ENCODE measurements around the gene MLEC. TPM values are rescaled to one million over a fixed set of nuclear protein-coding genes. Genes with fewer than 3 reads are reported as not detected.

Gene MLEC
- polyA plus RNA-seq, 1 experiment = 34.3 TPM

GRCh38 chr12:120720987-120721801 is 34.2 kb downstream of the MLEC start:
- POLR2A ChIA-PET = no interaction called here
- no peak overlapping the region for H3K4me3 ChIP-seq (ENCODE audit: low read depth, low read length)
- TF ChIP-seq CTCF (IDR thresholded peaks at IDR 0.05; ENCODE audit: insufficient read depth, low read depth, low read length) = no peak
- no peak for DNase-seq (ENCODE audit: low read depth)
- H3K36me3 ChIP-seq (ENCODE audit: control insufficient read depth, insufficient read depth, low read length) = peaks cover 26% of the 10 kb centered on the region
- CTCF ChIA-PET = interaction anchor here (0.7 to 2.7 kb wide), 7 partner anchors 11 to 250 kb away, joined by 3 to 11 read pairs (median 3); partner anchors contain the start of gene UNC119B
- no peaks in the 10 kb centered on the region for H3K27me3 ChIP-seq (ENCODE audit: control insufficient read depth, insufficient read depth, low read length)

GRCh38 chr12:120721866-120722265 is 34.9 kb downstream of the MLEC start:
- ChIA-PET POLR2A (no interaction called here), CTCF (interaction anchor here (1.0 to 2.7 kb wide), 3 partner anchors 11 to 139 kb away, joined by 3 to 11 read pairs (median 9); partner anchors contain the start of gene UNC119B)
- no peak for TF ChIP-seq CTCF (IDR thresholded peaks at IDR 0.05; ENCODE audit: insufficient read depth, low read depth, low read length)
- Histone ChIP-seq H3K36me3 (ENCODE audit: control insufficient read depth, insufficient read depth, low read length) (peaks cover 20% of the 10 kb centered on the region), H3K27me3 (ENCODE audit: control insufficient read depth, insufficient read depth, low read length) (no peaks in the 10 kb centered on the region), H3K4me3 (ENCODE audit: low read depth, low read length) (no peak overlapping the region)
- no peak for DNase-seq (ENCODE audit: low read depth)

- CTCF ChIA-PET = no interaction called here
- no peak for TF ChIP-seq CTCF (IDR thresholded peaks at IDR 0.05; ENCODE audit: insufficient read depth, low read depth, low read length)
These were observed 35.8 kb downstream of the MLEC start for GRCh38 chr12:120722784-120723183.

GRCh38 chr12:120724720-120725119 is 37.8 kb downstream of the MLEC start:
- no peaks in the 10 kb centered on the region for H3K27me3 ChIP-seq (ENCODE audit: control insufficient read depth, insufficient read depth, low read length)
- DNase-seq (ENCODE audit: low read depth) = no peak
- H3K36me3 ChIP-seq (ENCODE audit: control insufficient read depth, insufficient read depth, low read length) = peaks cover 10% of the 10 kb centered on the region
- H3K4me3 ChIP-seq (ENCODE audit: low read depth, low read length) = no peak overlapping the region
- TF ChIP-seq CTCF (IDR thresholded peaks at IDR 0.05; ENCODE audit: insufficient read depth, low read depth, low read length) = no peak
- CTCF ChIA-PET = interaction anchor here (1.0 kb wide), 1 partner anchor 78 kb away, joined by 4 read pairs; no protein-coding TSS in a partner anchor
- POLR2A ChIA-PET = no interaction called here

More at GRCh38 chr12:120722784-120723183, 35.8 kb downstream of the MLEC start:
- Histone ChIP-seq H3K36me3 (ENCODE audit: control insufficient read depth, insufficient read depth, low read length) (peaks cover 18% of the 10 kb centered on the region), H3K4me3 (ENCODE audit: low read depth, low read length) (no peak overlapping the region), H3K27me3 (ENCODE audit: control insufficient read depth, insufficient read depth, low read length) (no peaks in the 10 kb centered on the region)
- POLR2A ChIA-PET = no interaction called here
- no peak for DNase-seq (ENCODE audit: low read depth)

GRCh38 chr12:120725151-120725658 is 38.3 kb downstream of the MLEC start:
- Histone ChIP-seq H3K36me3 (ENCODE audit: control insufficient read depth, insufficient read depth, low read length) (peaks cover 9% of the 10 kb centered on the region), H3K27me3 (ENCODE audit: control insufficient read depth, insufficient read depth, low read length) (no peaks in the 10 kb centered on the region), H3K4me3 (ENCODE audit: low read depth, low read length) (peak overlapping the region; percentile 55)
- TF ChIP-seq CTCF (IDR thresholded peaks at IDR 0.05; ENCODE audit: insufficient read depth, low read depth, low read length) = no peak
- no peak for DNase-seq (ENCODE audit: low read depth)
- ChIA-PET CTCF (interaction anchor here (0.6 to 1.0 kb wide), 2 partner anchors 29 to 79 kb away, joined by 3 to 4 read pairs; no protein-coding TSS in a partner anchor), POLR2A (interaction anchor here (0.5 kb wide), 1 partner anchor 25 kb away, joined by 4 read pairs; no protein-coding TSS in a partner anchor)
